GM23338 (cell line): ENCODE data around the gene NINL. TPM values are rescaled to one million over a fixed set of nuclear protein-coding genes. Genes with fewer than 3 reads are reported as not detected.
A peak's percentile ranks its signal among the peaks of the same experiment; 100 is the strongest.

ENCODE experiments used
- ATAC-seq: fragments of 200-7000 bp; cut with Tn5 transposase; 3 replicates; pipeline ENCODE4 v1.9.1; 2020
- DNase-seq: peaks from one replicate; pipeline ENCODE4 v3.0.0-alpha.2; 2015; ENCODE audit warnings: low spot score
- H2AFZ ChIP-seq: fragments of 200-600 bp; sonication (generic); 2 replicates; pipeline ENCODE4 v1.8.0; 2016; ENCODE audit warnings: antibody characterized with exemption, mild to moderate bottlenecking, moderate library complexity
- H3F3A ChIP-seq: fragments of 200-600 bp; sonication (generic); replicated peaks from 2 replicates; pipeline ENCODE4 v1.8.0; 2017; ENCODE audit warnings: antibody characterized with exemption, mixed run types, low read depth
- H3K27ac ChIP-seq: fragments of 200-600 bp; sonication (generic); 2 replicates; pipeline ENCODE4 v1.6.1; 2016; ENCODE audit warnings: low read depth
- H3K27me3 ChIP-seq: fragments of 200-600 bp; sonication (generic); 2 replicates; pipeline ENCODE4 v1.8.0; 2016; ENCODE audit warnings: mild to moderate bottlenecking, mixed run types, moderate library complexity; ENCODE audit not compliant: insufficient read depth
- H3K36me3 ChIP-seq: fragments of 200-600 bp; sonication (generic); 2 replicates; pipeline ENCODE4 v1.8.0; 2016; ENCODE audit warnings: mild to moderate bottlenecking; ENCODE audit not compliant: insufficient read depth
- H3K4me1 ChIP-seq: fragments of 200-600 bp; sonication (generic); 2 replicates; pipeline ENCODE4 v1.8.0; 2016; ENCODE audit warnings: mild to moderate bottlenecking, moderate library complexity; ENCODE audit not compliant: insufficient read depth
- H3K4me2 ChIP-seq: fragments of 200-600 bp; sonication (generic); 2 replicates; pipeline ENCODE4 v1.7.1; 2017; ENCODE audit warnings: mixed run types
- H3K4me3 ChIP-seq: fragments of 200-600 bp; sonication (generic); 2 replicates; pipeline ENCODE4 v1.6.1; 2016; ENCODE audit warnings: mixed run types
- H3K79me2 ChIP-seq: fragments of 200-600 bp; sonication (generic); replicated peaks from 2 replicates; pipeline ENCODE4 v1.8.0; 2017; ENCODE audit warnings: mild to moderate bottlenecking; ENCODE audit not compliant: insufficient read depth
- H3K9me2 ChIP-seq: fragments of 200-600 bp; sonication (generic); 2 replicates; pipeline ENCODE4 v1.8.0; 2017; ENCODE audit not compliant: insufficient read depth
- H4K20me1 ChIP-seq: fragments of 200-600 bp; sonication (generic); replicated peaks from 2 replicates; pipeline ENCODE4 v1.8.0; 2017; ENCODE audit warnings: mild to moderate bottlenecking; ENCODE audit not compliant: insufficient read depth
- H3K27ac Mint-ChIP-seq: 2 replicates; pipeline ENCODE4 v1.8.0; 2020; ENCODE audit warnings: inconsistent platforms, mild to moderate bottlenecking, moderate library complexity, mixed read lengths
- H3K27me3 Mint-ChIP-seq: 3 replicates; pipeline ENCODE4 v1.8.0; 2022; ENCODE audit warnings: low read depth, mild to moderate bottlenecking, moderate library complexity, mixed read lengths, inconsistent platforms; ENCODE audit not compliant: insufficient read depth, poor library complexity
- H3K36me3 Mint-ChIP-seq: 3 replicates; pipeline ENCODE4 v1.8.0; 2021; ENCODE audit warnings: low read depth, mild to moderate bottlenecking, inconsistent platforms, moderate library complexity, mixed read lengths
- H3K4me1 Mint-ChIP-seq: 3 replicates; pipeline ENCODE4 v1.8.0; 2020; ENCODE audit warnings: mild to moderate bottlenecking, inconsistent platforms, mixed read lengths
- H3K4me3 Mint-ChIP-seq: 3 replicates; pipeline ENCODE4 v1.8.0; 2021; ENCODE audit warnings: moderate library complexity, mild to moderate bottlenecking, inconsistent platforms, mixed read lengths
- H3K9me3 Mint-ChIP-seq: 3 replicates; pipeline ENCODE4 v1.8.0; 2020; ENCODE audit warnings: moderate library complexity, mild to moderate bottlenecking, inconsistent platforms, mixed read lengths
- CREB1 ChIP-seq: fragments of 250-450 bp; sonication (Bioruptor Pico); IDR thresholded peaks from 2 replicates; pipeline ENCODE4 v1.5.0; 2020; ENCODE audit warnings: low read depth, mild to moderate bottlenecking, moderate library complexity
- CTCF ChIP-seq, 2 experiments: fragments of 200-600 bp in 1 of 2; sonication (generic) in 1 of 2; conservative IDR thresholded peaks; 2 replicates each; pipeline versions ENCODE4 v1.5.1 to v1.6.1; 2016 to 2017; ENCODE audit warnings: antibody characterized with exemption in 2 of 2, low read depth in 2 of 2, mild to moderate bottlenecking in 2 of 2, moderate library complexity in 1 of 2
- ETS1 ChIP-seq: IDR thresholded peaks from 2 replicates; pipeline ENCODE4 v1.6.1; 2016; ENCODE audit warnings: antibody characterized with exemption
- EZH2 ChIP-seq: fragments of 200-600 bp; sonication (generic); IDR thresholded peaks from one replicate; pipeline ENCODE4 v1.8.0; 2017; ENCODE audit warnings: antibody characterized with exemption, mild to moderate bottlenecking, low read depth; ENCODE audit not compliant: unreplicated experiment
- EZH2phosphoT487 ChIP-seq: fragments of 200-600 bp; sonication (generic); IDR thresholded peaks from one replicate; pipeline ENCODE4 v1.8.1; 2018; ENCODE audit warnings: antibody characterized with exemption; ENCODE audit not compliant: unreplicated experiment
- JUNB ChIP-seq: IDR thresholded peaks from one replicate; pipeline ENCODE4 v1.6.1; 2016; ENCODE audit warnings: antibody characterized with exemption; ENCODE audit not compliant: unreplicated experiment
- NANOG ChIP-seq: IDR thresholded peaks from 2 replicates; pipeline ENCODE4 v1.6.1; 2016; ENCODE audit warnings: antibody characterized with exemption, borderline replicate concordance
- POLR2AphosphoS5 ChIP-seq: IDR thresholded peaks from 2 replicates; pipeline ENCODE4 v1.6.1; 2016; ENCODE audit warnings: antibody characterized with exemption, low read depth
- REST ChIP-seq: IDR thresholded peaks from one replicate; pipeline ENCODE4 v1.6.1; 2018; ENCODE audit warnings: antibody characterized with exemption; ENCODE audit not compliant: unreplicated experiment
- STAT1 ChIP-seq: IDR thresholded peaks from one replicate; pipeline ENCODE4 v1.6.1; 2016; ENCODE audit warnings: antibody characterized with exemption; ENCODE audit not compliant: unreplicated experiment
- ZNF114 ChIP-seq: fragments of 250-450 bp; sonication (Bioruptor Pico); IDR thresholded peaks from 2 replicates; pipeline ENCODE4 v1.5.0; 2020; ENCODE audit warnings: mild to moderate bottlenecking, moderate library complexity
- ZNF331 ChIP-seq: fragments of 250-450 bp; sonication (Bioruptor Pico); IDR thresholded peaks from 2 replicates; pipeline ENCODE4 v1.5.0; 2020; ENCODE audit warnings: low read depth, mild to moderate bottlenecking, moderate library complexity
- ZNF462 ChIP-seq: fragments of 250-450 bp; sonication (Bioruptor Pico); IDR thresholded peaks from 2 replicates; pipeline ENCODE4 v1.5.0; 2020; ENCODE audit warnings: mild to moderate bottlenecking, moderate library complexity
- polyA plus RNA-seq: library from polyadenylated mRNA; unstranded; fragments of >200 nt; fragmentation: Nextera tagmentation; extraction: Ambion mirVana; gene quantifications from 2 replicates; pipeline ENCODE4 v1.2.1, GENCODE V29; 2016
- total RNA-seq: library from RNA; depleted of rRNA; stranded (reverse); fragments of >200 nt; shearing (Covaris generic); gene quantifications from 2 replicates; pipeline ENCODE4 v1.2.3, GENCODE V29; 2014

NINL gene
- total and polyA plus RNA-seq, 2 experiments from 2014 or later, result 18.0 to 31.2 TPM

GRCh38 chr20:25486377-25486776 lies 99.0 kb downstream of the NINL start:
- Mint-ChIP-seq H3K9me3 (no peaks in the 10 kb centered on the region), H3K27ac (peak overlapping the region; percentile 6; the same call in 1 of the 2 replicates), H3K27me3 (peaks cover 3% of the 10 kb centered on the region), H3K4me1 (peaks cover 30% of the 10 kb centered on the region), H3K4me3 (no peak overlapping the region), H3K36me3 (peaks cover 44% of the 10 kb centered on the region)
- Histone ChIP-seq H3K36me3 (peaks cover 3% of the 10 kb centered on the region), H4K20me1 (no peaks in the 10 kb centered on the region), H3K79me2 (no peaks in the 10 kb centered on the region), H3K4me3 (no peak overlapping the region), H3F3A (no peaks in the 10 kb centered on the region; the same call in 1 of the 2 replicates), H2AFZ (no peak overlapping the region), H3K4me1 (peaks cover 11% of the 10 kb centered on the region), H3K4me2 (no peak overlapping the region), H3K9me2 (no peaks in the 10 kb centered on the region), H3K27me3 (no peaks in the 10 kb centered on the region), H3K27ac (0 out of 2 replicates have a peak overlapping the region, but pooled peaks have one; percentile 26)
- DNase-seq (no peak), ATAC-seq (no peak; the same call in 2 of the 3 replicates)
- TF ChIP-seq STAT1 (no peak), REST (no peak), ZNF331 (CRISPR knock-in tag) (no peak), JUNB (no peak), POLR2AphosphoS5 (no peak), NANOG (no peak), ZNF462 (CRISPR knock-in tag) (no peak), CREB1 (CRISPR knock-in tag) (no peak), ZNF114 (no peak), CTCF (conservative IDR thresholded peaks at IDR 0.05; ENCODE audit: low read depth in 2 of 2) (no peak), EZH2phosphoT487 (no peak), EZH2 (no peak), ETS1 (no peak)
